ENCODE data around the gene SLC15A1.

- TF ChIP-seq EZH2phosphoT487 (IDR thresholded peaks at IDR 0.05; ENCODE audit: low read length) (no peak), EZH2 (optimal IDR thresholded peaks at IDR 0.05; ENCODE audit: low read depth, low read length) (no peak)
- TF ChIP-seq, protein P1, sequence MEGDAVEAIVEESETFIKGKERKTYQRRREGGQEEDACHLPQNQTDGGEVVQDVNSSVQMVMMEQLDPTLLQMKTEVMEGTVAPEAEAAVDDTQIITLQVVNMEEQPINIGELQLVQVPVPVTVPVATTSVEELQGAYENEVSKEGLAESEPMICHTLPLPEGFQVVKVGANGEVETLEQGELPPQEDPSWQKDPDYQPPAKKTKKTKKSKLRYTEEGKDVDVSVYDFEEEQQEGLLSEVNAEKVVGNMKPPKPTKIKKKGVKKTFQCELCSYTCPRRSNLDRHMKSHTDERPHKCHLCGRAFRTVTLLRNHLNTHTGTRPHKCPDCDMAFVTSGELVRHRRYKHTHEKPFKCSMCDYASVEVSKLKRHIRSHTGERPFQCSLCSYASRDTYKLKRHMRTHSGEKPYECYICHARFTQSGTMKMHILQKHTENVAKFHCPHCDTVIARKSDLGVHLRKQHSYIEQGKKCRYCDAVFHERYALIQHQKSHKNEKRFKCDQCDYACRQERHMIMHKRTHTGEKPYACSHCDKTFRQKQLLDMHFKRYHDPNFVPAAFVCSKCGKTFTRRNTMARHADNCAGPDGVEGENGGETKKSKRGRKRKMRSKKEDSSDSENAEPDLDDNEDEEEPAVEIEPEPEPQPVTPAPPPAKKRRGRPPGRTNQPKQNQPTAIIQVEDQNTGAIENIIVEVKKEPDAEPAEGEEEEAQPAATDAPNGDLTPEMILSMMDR (IDR thresholded peaks at IDR 0.05; ENCODE audit: low read length): no peak
These were observed 103.8 kb downstream of the SLC15A1 start for GRCh38 chr13:98648686-98649085.

All from MM.1S (cell line).